OCI-LY3 (cell line): ENCODE results near the gene CISH.

Source experiments
- H2AFZ ChIP-seq: fragments of 200-600, 300-600 bp; shearing (Covaris generic); 2 replicates; pipeline ENCODE4 v1.6.0; 2014; ENCODE audit warnings: antibody characterized with exemption, low read depth, low read length
- H3K27ac ChIP-seq: fragments of 200-600, 300-600 bp; sonication (generic); 2 replicates; pipeline ENCODE4 v1.5.1; 2014; ENCODE audit warnings: mild to moderate bottlenecking, low read length, moderate library complexity, mixed read lengths
- H3K27me3 ChIP-seq: fragments of 200-600, 300-600 bp; sonication (generic); 2 replicates; pipeline ENCODE4 v1.6.1; 2014; ENCODE audit warnings: low read depth, low read length, mixed read lengths
- H3K36me3 ChIP-seq: fragments of 200-600, 300-600 bp; sonication (generic); replicated peaks from 2 replicates; pipeline ENCODE3; 2014; ENCODE audit warnings: low read depth, low read length, mixed read lengths
- H3K4me1 ChIP-seq: fragments of 300-600, 200-600 bp; sonication (generic); 2 replicates; pipeline ENCODE4 v1.6.1; 2014; ENCODE audit warnings: low read length, mixed read lengths
- H3K4me2 ChIP-seq: fragments of 200-600, 300-600 bp; sonication (generic); 2 replicates; pipeline ENCODE4 v1.6.1; 2014; ENCODE audit warnings: low read length, mixed read lengths
- H3K4me3 ChIP-seq: fragments of 300-600, 200-600 bp; sonication (generic); 2 replicates; pipeline ENCODE4 v1.5.1; 2014; ENCODE audit warnings: antibody characterized with exemption, mild to moderate bottlenecking, low read length, moderate library complexity
- H3K79me2 ChIP-seq: fragments of 300-600, 200-600 bp; shearing (Covaris generic); 2 replicates; pipeline ENCODE4 v1.6.1; 2014; ENCODE audit warnings: mild to moderate bottlenecking, low read length, mixed read lengths
- H3K9ac ChIP-seq: fragments of 300-600, 200-600 bp; shearing (Covaris generic); 2 replicates; pipeline ENCODE4 v1.6.0; 2014; ENCODE audit warnings: mild to moderate bottlenecking, low read length, moderate library complexity
- H3K9me3 ChIP-seq: fragments of 200-600, 300-600 bp; shearing (Covaris generic); 2 replicates; pipeline ENCODE4 v1.6.1; 2014; ENCODE audit warnings: low read length, mixed read lengths; ENCODE audit not compliant: insufficient read depth
- H4K20me1 ChIP-seq: fragments of 200-600, 300-600 bp; sonication (generic); 2 replicates; pipeline ENCODE4 v1.6.1; 2016; ENCODE audit warnings: low read length, mixed read lengths; ENCODE audit not compliant: insufficient read depth
- EZH2phosphoT487 ChIP-seq: fragments of 200-600 bp; shearing (Covaris generic); IDR thresholded peaks from 2 replicates; pipeline ENCODE4 v1.6.1; 2018; ENCODE audit warnings: antibody characterized with exemption, mixed run types, low read depth
- TF ChIP-seq, protein P1 (sequence below): fragments of 200-600, 300-600 bp; sonication (generic); IDR thresholded peaks from 2 replicates; pipeline ENCODE4 v1.5.1; 2014; ENCODE audit warnings: antibody characterized with exemption, low read length, low read depth

CISH gene

DNA sequence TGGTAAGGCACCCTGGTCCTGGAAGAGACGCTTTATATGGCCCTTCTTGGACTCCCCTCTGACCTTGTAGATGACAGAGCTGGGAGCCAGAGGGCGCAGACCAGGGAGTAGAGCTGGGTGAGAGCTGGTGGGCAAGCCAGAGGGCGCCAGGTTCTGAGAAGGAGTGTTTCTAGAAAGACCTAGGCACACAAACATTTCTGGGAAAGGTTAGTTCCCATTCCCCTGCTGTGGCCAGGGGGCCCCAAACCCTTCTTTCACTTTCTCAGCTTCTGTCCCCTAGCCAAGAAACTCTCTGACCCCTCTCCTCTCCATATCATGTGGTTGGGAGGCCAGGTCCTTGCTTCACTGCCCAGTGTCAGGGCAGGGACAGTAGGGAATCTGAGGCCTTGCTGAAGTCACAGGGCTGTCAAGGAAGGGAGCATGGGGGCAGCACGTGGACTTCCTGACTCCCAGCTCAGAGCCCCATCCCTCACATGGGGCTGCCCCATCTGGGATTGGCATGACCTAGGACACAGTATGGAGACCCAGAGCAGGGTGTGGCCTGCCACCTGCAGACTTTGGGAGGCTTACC, 38.7 kb downstream of the CISH start:
- Histone ChIP-seq H3K4me2 (no peak overlapping the region), H3K27ac (no peak overlapping the region), H4K20me1 (no peaks in the 10 kb centered on the region), H3K4me3 (no peak overlapping the region), H3K79me2 (peaks cover 10% of the 10 kb centered on the region; the same call in 1 of the 2 replicates), H3K9me3 (no peaks in the 10 kb centered on the region), H3K4me1 (peaks cover 17% of the 10 kb centered on the region), H3K9ac (no peak overlapping the region), H3K27me3 (no peaks in the 10 kb centered on the region), H3K36me3 (peaks cover 10% of the 10 kb centered on the region), H2AFZ (no peak overlapping the region)
- TF ChIP-seq, protein P1, sequence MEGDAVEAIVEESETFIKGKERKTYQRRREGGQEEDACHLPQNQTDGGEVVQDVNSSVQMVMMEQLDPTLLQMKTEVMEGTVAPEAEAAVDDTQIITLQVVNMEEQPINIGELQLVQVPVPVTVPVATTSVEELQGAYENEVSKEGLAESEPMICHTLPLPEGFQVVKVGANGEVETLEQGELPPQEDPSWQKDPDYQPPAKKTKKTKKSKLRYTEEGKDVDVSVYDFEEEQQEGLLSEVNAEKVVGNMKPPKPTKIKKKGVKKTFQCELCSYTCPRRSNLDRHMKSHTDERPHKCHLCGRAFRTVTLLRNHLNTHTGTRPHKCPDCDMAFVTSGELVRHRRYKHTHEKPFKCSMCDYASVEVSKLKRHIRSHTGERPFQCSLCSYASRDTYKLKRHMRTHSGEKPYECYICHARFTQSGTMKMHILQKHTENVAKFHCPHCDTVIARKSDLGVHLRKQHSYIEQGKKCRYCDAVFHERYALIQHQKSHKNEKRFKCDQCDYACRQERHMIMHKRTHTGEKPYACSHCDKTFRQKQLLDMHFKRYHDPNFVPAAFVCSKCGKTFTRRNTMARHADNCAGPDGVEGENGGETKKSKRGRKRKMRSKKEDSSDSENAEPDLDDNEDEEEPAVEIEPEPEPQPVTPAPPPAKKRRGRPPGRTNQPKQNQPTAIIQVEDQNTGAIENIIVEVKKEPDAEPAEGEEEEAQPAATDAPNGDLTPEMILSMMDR: no peak
- no peak for TF ChIP-seq EZH2phosphoT487

- no peak overlapping the region for H2AFZ ChIP-seq
- no peak overlapping the region for H3K27ac ChIP-seq
- no peaks in the 10 kb centered on the region for H3K9me3 ChIP-seq
- TF ChIP-seq EZH2phosphoT487: no peak
- TF ChIP-seq, protein P1: peak; percentile 93
- no peak overlapping the region for H3K4me2 ChIP-seq
- H3K79me2 ChIP-seq: peaks cover 10% of the 10 kb centered on the region; the same call in 1 of the 2 replicates
- peaks cover 18% of the 10 kb centered on the region for H3K4me1 ChIP-seq
- peaks cover 10% of the 10 kb centered on the region for H3K36me3 ChIP-seq
- no peaks in the 10 kb centered on the region for H4K20me1 ChIP-seq
- no peak overlapping the region for H3K9ac ChIP-seq
- no peaks in the 10 kb centered on the region for H3K27me3 ChIP-seq
- H3K4me3 ChIP-seq: no peak overlapping the region
Observed at GRCh38 chr3:50572158-50572557, 39.4 kb downstream of the CISH start.

- TF ChIP-seq EZH2phosphoT487: no peak
- TF ChIP-seq, protein P1: no peak
- H3K4me1 ChIP-seq: peaks cover 23% of the 10 kb centered on the region
Observed at GRCh38 chr3:50571486-50571885, 40.1 kb downstream of the CISH start.

DNA sequence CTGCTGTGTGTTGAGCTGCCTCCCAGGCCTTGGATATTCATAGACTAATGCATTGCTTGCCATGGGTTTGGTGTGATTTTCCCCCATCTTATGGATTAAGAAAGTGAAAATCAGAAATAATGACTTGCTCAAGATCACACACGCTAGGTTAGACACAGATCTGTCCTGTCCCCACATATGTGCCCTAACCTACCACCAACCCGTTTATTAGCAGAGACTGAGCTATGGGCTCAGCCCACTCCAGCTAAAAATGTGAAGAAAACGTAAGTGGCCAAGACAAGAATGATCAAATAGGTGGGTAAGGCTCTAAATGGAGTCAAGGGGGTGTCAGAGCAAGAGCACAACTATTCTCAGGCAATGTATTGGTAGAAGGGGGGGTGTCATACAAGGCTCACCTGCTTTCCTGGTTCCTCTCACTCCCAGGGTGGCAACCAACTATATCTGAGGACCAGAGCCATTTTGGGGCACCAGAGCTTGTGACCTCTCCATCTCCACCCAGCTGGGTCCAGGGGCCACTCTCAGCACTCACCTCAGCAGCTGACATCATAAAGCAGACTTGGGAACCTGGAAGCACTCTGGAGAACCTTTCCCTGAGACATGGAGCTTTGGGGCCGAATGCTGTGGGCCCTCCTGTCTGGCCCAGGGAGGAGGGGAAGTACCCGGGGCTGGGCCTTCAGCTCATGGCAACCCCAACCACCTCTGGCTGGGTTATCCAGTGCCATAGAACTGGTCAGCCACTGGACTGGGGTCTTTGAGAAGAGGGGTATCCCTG, 40.9 kb downstream of the CISH start:
- peaks cover 10% of the 10 kb centered on the region for H3K36me3 ChIP-seq
- H3K4me1 ChIP-seq: peaks cover 23% of the 10 kb centered on the region
- H4K20me1 ChIP-seq: no peaks in the 10 kb centered on the region
- TF ChIP-seq, protein P1: no peak
- no peak for TF ChIP-seq EZH2phosphoT487
- peak overlapping the region; percentile 87; the same call in 1 of the 2 replicates for H3K9ac ChIP-seq
- H3K9me3 ChIP-seq: no peaks in the 10 kb centered on the region
- H3K79me2 ChIP-seq: peaks cover 10% of the 10 kb centered on the region; the same call in 1 of the 2 replicates
- peak overlapping the region; percentile 82 for H3K4me2 ChIP-seq
- no peak overlapping the region for H3K27ac ChIP-seq
- peak overlapping the region; percentile 99 for H3K4me3 ChIP-seq
- H2AFZ ChIP-seq: no peak overlapping the region
- H3K27me3 ChIP-seq: peaks cover 10% of the 10 kb centered on the region; the same call in 1 of the 2 replicates

More at GRCh38 chr3:50571486-50571885, 40.1 kb downstream of the CISH start:
- Histone ChIP-seq H3K4me2 (no peak overlapping the region), H3K9ac (no peak overlapping the region), H3K27me3 (peaks cover 5% of the 10 kb centered on the region; the same call in 1 of the 2 replicates), H3K27ac (no peak overlapping the region), H3K36me3 (peaks cover 10% of the 10 kb centered on the region), H2AFZ (no peak overlapping the region), H4K20me1 (no peaks in the 10 kb centered on the region), H3K9me3 (no peaks in the 10 kb centered on the region), H3K79me2 (peaks cover 10% of the 10 kb centered on the region; the same call in 1 of the 2 replicates), H3K4me3 (no peak overlapping the region)
